ENCODE measurements around the gene NOB1.

The NOB1 gene

DNA sequence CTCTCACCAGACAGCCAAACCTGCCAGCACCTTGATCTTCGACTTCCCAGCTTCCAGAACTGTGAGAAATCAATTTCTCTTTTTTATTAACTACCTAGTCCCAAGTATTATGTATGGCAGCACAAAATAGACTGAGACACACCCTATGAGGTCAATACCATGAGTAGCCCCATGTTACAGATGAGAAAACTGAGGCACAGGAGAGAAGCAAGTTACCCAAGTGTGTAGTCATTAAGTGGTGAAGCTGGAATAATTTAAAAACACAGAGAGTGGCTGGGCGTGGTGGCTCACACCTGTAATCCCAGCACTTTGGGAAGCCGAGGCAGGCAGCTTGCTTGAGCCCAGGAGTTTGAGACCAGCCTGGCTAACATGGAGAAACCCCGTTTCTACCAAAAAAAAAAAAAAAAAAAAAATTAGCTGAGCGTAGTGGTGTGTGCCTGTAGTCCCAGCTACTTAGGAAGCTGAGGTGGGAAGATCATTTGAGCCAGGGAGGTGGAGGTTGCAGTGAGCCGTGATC, 33.2 kb downstream of the NOB1 start:
- DNase-seq (ENCODE audit: low read depth) = no peak

DNA sequence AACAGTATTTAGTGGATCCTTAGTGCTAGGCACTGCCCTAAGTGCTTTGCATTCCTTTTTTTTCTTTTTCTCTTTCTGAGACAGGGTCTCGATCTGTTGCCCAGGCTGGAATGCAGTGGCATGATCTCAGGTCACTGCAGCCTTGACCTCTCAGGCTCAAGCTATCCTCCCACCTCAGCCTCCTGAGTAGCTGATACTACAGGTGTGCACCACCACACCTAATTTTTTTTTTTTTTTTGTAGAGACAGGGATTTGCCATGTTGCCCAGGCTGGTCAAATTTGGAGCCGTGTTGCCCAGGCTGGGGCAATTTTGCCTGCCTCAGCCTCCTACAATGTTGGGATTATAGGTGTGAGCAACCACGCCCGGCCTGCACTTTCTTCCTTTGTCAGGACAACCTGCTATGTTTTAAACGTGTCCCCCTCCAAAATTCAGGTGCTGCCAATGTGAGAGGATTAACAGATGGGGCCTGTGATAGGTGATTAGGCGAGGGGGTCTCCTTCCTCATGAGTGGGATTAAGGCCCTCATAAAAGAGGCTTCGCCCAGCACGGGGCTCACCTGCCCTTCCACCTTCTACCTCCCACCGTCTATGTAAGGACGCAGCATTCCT, 33.8 kb downstream of the NOB1 start:
- DNase-seq (ENCODE audit: low read depth) = no peak

DNA sequence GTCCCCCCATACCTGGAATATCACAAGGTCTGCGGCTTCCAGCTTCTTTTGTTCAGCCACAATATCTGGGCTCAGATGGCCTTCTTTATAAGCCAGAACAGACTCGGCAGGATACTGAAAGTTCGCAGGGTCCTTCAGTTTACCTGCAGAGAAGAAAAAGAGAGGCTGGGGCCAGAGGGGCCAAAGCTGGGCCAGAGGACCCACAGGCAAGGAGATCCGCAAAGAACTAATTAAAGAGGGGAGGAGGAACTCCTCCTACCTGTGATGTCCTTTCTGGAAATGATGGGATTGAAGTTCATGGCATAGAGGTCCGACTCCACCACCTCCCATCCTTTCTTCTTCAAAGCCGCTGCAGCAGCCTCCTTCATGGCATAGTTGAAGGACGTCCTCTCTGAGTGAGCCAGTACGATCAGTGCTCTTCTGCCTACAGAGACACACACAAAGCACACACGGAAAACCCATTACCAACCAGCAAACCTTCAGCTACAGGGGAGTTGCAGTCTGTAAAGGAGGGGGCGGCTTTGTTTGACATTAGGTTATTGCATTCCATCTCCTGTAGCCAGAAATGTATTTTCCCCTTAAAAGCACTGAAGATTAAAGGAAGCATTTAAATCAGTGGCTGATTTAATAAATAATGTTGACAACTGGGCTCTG, 36.5 kb downstream of the NOB1 start:
- DNase-seq (ENCODE audit: low read depth) = no peak

DNA sequence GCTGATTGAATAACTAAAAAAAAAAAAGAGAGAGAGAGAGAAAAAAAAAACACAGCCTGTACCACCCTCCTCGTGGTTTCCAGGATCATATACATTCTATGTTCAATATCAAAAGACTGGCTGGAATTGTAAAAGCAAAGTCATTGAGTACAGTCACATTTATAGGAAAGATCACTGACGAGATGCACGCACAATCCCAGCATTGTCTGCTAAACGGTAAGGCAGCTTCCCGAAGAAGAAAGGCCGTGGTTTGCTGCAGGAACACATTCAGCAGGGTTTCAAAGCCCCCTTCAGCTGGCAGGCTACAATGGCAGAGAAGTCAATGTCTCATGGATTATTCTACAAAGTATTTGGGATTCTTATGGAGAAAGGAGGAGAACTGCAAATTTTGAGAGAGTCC, 37.7 kb downstream of the NOB1 start:
- DNase-seq (ENCODE audit: low read depth) = no peak

DNA sequence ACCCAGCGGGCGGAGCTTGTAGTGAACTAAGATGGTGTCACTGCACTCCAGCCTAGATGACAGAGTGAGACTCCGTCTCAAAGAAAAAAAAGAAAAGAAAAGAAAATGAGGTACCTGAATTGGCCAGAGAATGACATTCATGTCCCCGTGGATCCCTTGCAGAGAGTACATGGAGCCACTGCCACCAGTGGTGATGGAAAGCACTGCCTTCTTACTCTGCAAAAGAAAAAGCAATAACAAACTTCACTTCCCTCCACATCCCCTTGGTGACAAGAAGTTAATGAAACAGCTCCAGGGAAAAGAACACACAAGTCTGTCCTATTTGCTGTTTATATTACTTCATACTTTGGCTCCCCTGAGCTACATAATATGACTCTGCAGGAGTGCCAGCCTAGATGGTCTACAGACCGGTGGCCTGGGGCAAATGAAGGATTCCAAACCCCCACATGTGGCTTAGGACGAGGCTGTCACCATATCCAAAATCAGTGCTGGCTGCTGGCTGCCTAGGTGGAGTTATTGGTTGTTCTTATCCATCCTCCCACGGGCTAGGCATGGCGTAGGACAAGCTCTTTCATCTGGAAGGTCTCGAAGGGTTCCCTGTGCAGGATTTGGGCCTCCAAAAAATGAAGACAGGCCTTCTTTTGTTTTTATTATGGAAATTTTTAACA, 41.7 kb downstream of the NOB1 start:
- DNase-seq (ENCODE audit: low read depth) = no peak

DNA sequence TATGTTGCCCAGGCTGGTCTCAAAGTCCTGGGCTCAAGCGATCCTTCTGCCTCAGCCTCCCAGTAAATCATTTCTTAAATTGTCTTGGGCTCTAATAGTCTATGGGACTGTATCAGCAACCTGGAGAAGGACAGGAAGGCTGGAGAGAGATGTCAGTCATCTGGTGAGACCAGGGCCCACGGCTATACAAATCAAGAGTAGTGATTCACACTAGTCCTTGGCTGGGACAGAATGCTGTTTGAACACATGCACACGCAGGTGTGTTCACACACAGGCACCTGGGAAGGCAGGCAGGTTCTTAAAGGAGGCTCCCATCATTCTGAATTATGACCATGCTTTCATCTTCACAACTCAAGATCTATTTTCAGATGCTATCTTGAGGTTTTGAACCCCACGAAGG, 42.4 kb downstream of the NOB1 start:
- no peak for DNase-seq (ENCODE audit: low read depth)

DNA sequence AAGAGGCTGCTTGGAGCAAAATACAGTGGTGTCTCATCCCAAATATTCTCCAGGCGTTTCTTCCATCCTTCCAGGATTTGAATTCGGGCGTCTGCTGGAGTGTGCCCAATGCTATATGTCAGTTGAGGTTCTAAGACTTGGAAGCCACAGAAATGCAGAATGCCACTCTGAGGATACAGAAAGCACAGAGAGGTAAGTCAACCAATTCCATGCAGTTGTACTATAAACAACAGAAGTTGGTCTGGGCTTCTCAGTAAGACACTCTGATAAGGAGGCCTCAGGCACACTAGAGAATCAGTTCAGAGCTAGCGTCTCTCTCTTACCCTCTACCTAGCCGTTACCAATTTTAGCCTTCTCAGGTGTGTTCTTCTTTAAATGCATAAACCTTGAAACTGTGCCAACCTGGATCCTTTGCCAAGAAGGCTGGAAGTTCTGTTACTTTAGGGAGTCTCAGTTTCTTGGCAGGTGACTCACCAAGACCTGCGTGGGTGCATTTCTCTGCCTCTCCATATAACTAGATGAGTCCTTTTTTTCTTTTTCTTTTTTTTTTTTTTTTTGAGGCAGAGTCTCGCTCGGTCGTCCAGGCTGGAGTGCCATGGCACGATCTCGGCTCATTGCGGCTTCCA, 43.5 kb downstream of the NOB1 start:
- DNase-seq (ENCODE audit: low read depth) = peak; percentile 93

DNA sequence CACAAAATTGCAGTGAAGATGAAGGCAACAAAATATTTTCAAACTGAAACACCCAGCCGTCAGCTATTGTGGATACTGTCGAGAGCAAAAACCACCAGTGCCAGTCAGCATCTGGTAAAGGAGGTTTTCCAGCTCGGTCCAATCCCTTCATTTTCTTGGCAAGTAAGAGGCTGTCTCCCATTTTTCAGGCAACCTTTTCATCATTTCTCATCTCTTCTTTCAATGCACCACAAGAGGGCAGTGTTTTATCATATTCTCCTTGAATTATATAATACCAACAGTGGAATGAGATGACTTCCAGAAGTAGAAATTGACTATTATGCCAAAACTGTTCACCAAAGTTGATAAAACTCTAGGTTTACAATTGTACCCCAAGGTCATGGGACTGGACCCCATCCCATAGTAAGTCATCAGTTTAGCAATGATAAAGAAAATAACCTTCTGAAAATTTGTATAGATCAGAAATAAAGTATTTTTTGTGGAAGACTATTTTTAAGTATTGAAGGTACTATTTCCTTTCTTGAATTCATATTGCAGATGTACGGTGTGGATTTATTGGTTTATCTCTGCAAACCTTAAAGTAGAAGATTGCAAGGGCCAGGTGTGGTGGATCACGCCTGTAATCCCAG, 45.2 kb downstream of the NOB1 start:
- DNase-seq (ENCODE audit: low read depth) = peak; percentile 70

DNA sequence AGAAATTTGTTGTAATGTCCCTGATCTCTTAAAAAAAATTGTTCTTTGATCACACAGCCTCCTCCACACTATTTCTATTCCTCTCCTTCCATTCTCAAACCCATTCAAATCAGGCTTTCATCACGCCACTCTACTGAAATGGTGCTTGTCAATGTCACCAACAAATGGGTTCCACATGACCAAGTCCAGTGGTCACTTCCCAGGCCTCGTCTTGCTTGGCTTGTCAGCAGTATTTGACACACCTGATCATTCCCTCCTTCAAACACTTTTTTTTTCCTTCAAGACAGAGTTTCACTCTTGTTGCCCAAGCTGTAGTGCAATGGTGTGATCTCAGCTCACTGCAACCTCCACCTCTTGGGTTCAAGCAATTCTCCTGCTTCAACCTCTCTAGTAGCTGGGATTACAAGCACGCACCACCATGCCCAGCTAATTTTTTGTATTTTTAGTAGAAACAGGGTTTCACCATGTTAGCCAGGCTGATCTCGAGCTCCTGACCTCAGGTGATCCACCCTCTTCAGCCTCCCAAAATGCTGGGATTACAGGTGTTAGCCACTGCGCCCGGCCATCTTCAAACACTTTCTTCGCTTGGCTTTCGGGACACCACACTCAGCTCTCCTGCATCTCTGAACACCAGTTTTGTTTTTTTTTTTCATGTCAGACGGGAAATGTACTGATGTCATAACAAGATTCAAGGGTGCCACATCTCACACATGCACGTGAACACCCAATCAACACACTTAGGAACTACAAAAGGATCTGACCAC, 46.6 kb downstream of the NOB1 start:
- no peak for DNase-seq (ENCODE audit: low read depth)

DNA sequence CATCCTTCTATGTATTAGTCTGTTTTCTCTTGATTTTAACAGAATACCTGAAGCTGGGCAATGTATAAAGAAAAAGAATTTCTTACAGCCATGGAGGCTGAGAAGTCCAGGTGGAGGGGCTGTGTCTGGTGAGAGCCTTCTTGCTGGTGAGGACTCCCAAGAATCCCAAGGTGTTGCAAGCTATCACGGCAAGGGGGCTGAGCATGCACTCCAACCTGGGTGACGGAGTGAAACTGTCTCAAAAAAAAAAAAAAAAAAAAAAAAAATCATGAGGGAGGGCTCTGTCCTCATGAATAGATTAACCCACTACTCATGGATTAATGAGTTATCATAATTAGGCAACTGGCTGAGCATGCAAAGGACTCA, 47.8 kb downstream of the NOB1 start:
- no peak for DNase-seq (ENCODE audit: low read depth)

DNA sequence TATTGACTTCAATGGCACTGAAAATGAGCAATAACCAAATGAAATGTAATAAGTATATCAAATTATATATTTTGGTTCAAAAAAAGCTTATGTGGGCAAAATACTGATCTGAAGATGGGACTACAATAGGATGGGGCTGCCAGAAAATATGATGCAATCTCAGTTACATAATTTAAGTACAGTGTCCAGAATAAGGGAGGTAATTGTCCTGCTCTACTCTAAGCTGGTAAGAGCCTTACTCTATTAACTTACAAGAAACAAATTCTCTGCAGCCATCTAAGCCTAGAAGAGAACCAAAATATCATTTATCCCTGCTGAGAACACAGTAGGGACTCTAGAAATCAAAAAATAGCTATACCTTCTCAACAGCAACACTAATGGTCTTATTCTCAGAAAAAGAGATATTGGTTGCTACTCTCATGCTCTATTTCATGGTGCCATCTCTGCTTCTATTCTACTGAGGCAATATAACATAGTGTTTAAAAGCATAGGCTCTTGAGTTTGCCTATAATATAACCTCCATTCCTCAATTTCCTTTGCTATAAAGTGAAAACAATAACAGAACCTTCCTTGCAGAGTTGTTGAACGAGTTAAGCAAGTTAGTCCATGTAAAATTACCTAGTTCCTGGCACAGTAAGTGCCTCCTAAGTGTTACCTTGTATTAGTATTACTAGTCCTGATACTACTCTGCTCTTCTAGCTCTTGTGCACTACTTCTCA, 48.3 kb downstream of the NOB1 start:
- DNase-seq (ENCODE audit: low read depth) = peak; percentile 47

DNA sequence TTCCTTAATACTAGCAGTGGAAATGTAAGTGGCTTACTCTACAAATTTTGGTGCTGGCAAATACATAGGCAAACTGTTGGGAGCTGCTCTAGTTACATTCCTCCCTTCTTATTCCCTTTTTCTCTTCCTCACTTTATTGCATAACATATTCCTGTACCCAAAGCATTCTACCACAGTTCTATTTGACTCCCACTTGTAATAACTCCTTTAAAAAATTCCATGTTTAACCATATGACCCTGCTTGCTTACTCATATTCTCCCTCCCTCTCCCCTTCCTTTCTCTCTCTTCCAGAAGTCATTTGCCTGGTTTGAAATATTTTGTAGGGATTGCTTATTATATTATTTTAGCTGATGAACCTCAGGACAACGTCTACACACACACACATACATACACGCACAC, 51.1 kb downstream of the NOB1 start:
- DNase-seq (ENCODE audit: low read depth) = peak; percentile 90

DNA sequence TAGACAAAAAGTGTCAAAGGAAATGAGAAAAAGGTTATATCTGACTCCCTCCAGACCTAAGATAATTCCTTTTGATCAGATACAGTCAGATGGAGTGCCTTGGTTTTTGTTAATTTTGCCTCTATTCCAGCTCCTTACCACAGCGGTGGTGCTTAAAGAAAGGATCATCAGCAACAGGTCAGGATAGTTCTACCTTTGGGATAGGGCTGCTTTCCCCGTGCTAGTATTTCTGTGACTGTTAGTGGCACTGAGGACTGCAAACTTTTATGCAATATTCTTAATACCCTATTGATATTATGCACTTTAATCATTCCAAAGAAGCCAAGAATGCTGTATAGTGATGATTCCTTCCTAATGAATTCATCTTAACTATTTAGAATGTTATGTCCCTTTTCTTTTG, 52.9 kb downstream of the NOB1 start:
- DNase-seq (ENCODE audit: low read depth) = no peak

DNA sequence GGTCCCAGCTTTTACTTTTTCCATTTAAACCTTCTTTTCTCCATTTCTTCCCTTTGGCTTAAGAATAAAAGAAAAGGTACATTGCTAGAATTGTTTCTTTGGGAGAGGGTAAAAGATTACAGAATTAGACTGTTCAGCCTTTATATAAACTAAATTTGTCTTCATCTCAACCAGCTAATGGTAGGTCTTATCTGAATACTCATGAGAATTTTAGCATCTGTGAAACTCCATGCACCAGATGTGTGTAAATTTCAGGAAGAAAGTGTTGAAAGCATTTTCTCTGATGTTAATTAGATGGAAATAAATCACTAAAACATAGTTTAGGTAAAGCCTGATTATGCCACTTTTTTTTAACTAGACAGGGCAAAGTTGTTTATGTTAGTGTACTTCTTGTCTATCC, 53.3 kb downstream of the NOB1 start:
- DNase-seq (ENCODE audit: low read depth) = no peak

DNA sequence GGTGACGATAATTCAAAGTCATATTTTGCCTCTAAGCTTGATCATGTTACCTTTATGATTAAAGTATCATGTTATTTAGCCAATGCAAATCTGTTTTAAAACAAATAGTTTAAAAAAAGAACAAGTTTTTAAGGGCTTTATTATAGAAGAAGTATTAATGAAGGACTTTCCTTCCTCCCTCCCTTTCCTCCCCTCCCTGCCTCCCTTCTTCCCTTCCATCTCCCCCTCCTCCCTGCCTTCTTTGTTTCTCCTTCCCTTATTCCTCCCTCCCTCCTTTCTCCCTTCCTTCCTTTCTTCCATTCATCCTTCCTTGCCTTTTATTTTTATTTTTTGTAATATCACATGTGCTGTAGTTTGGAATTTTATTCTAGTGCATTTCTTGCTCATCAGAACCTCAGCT, 54.8 kb downstream of the NOB1 start:
- no peak for DNase-seq (ENCODE audit: low read depth)

DNA sequence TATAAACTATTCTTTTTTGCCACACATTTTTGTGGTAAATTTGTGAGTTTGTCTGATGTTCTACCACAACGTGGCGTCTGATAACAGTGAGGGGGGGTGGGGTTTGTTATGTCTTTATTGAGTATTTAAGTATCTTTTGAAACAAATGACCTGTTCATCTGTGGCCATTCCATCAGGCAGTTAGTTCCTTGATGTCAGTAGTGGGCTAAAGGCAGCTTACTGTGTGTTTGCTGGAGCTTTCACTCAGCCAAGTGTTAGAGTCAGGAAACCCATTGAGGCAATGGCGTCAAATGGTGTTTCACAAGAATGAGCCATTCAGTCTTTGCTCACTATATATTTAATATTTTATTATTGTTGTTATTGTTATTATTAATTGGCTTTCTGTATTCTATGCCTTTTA, 56.3 kb downstream of the NOB1 start:
- no peak for DNase-seq (ENCODE audit: low read depth)

DNA sequence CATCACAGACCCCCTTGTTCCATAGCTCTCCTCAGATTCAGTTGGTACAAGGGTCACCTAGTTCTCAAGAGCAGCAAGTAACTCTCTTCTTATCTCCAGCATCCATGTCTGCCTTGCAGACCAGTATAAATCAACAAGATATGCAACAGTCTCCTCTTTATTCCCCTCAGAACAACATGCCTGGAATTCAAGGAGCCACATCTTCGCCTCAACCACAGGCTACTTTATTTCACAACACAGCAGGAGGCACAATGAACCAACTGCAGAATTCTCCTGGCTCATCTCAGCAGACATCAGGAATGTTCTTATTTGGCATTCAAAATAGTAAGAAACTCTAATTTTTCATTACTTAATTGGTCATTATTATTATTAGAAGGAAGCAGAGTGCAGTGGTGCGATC, 60.8 kb downstream of the NOB1 start:
- peak; percentile 96 for DNase-seq (ENCODE audit: low read depth)

DNA sequence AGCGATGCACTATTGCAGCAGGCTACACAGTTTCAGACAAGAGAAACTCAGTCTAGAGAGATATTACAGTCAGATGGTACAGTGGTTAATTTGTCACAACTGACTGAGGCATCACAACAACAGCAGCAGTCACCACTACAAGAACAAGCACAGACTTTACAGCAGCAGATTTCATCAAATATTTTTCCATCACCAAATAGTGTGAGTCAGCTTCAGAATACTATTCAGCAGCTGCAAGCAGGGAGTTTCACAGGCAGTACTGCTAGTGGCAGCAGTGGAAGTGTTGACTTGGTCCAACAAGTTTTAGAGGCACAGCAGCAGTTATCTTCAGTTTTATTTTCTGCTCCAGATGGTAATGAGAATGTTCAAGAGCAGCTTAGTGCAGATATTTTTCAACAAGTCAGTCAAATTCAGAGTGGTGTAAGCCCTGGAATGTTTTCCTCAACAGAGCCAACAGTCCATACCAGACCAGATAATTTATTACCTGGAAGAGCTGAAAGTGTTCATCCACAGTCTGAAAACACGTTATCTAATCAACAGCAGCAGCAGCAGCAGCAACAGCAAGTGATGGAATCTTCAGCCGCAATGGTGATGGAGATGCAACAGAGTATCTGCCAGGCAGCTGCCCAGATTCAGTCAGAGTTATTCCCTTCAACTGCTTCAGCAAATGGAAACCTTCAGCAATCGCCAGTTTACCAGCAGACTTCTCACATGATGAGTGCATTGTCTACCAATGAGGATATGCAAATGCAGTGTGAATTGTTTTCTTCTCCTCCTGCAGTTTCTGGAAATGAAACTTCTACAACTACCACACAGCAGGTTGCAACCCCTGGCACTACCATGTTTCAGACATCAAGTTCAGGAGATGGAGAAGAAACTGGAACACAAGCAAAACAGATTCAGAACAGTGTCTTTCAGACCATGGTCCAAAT, 62.5 kb downstream of the NOB1 start:
- peak; percentile 94 for DNase-seq (ENCODE audit: low read depth)

All from amniotic epithelial cell (primary cell).